SK-N-SH treated with all-trans-retinoic acid at 6 μM for 48 hours (cell line): ENCODE data around the gene HIVEP2.

Source experiments
- ISL1 ChIP-seq: fragments of 250-450 bp; sonication (Bioruptor Pico); IDR thresholded peaks from 2 replicates; pipeline ENCODE4 v2.1.2; 2022; ENCODE audit warnings: mild to moderate bottlenecking, moderate library complexity
- RARB ChIP-seq: fragments of 250-450 bp; sonication (Bioruptor Pico); IDR thresholded peaks from 2 replicates; pipeline ENCODE4 v1.8.0; 2021; ENCODE audit warnings: mild to moderate bottlenecking, moderate library complexity
- ZNF70 ChIP-seq: fragments of 450-650 bp; formaldehyde crosslinking; IDR thresholded peaks from 2 replicates; pipeline ENCODE4 v1.5.0; 2020; ENCODE audit warnings: mild to moderate bottlenecking, moderate library complexity

- TF ChIP-seq ZNF70 (no peak), ISL1 (CRISPR knock-in tag) (no peak), RARB (no peak)
These were observed 103.1 kb downstream of the HIVEP2 start for GRCh38 chr6:142841915-142842314.
